Peyer's patch (tissue), 4 donors: ENCODE measurements around the gene CCDC3. TPM values are rescaled to one million over a fixed set of nuclear protein-coding genes. Genes with fewer than 3 reads are reported as not detected.

ENCODE experiments used
- DNase-seq, 3 donors: peaks; one replicate each; pipeline ENCODE4 v3.0.0-alpha.2; 2017 to 2019
- H3K27ac ChIP-seq, 4 donors: fragments of 200-600 bp; sonication (generic); one replicate each; pipeline ENCODE4 v1.5.1; 2016 to 2019
- H3K27me3 ChIP-seq, 2 donors: fragments of 200-600 bp; sonication (generic); one replicate each; pipeline ENCODE4 v1.5.1; 2019
- H3K36me3 ChIP-seq, 3 donors: fragments of 200-600 bp; sonication (generic); one replicate each; pipeline ENCODE4 v1.5.1; 2016 to 2019
- H3K4me1 ChIP-seq, 4 donors: fragments of 200-600 bp; sonication (generic); one replicate each; pipeline ENCODE4 v1.5.1; 2016 to 2019
- H3K4me3 ChIP-seq, 4 donors: fragments of 200-600 bp; sonication (generic); 1 replicate in 3 of 4; 2 replicates in 1 of 4; pipeline ENCODE4 v1.5.1; 2016 to 2019; ENCODE audit warnings: mild to moderate bottlenecking in 1 of 4
- H3K9me3 ChIP-seq, 4 donors: fragments of 200-600 bp; sonication (generic); one replicate each; pipeline ENCODE4 v1.5.1; 2016 to 2019; ENCODE audit warnings: mild to moderate bottlenecking in 1 of 4
- POLR2A ChIP-seq, 2 donors: fragments of 450-650 bp; IDR thresholded peaks; one replicate each; pipeline ENCODE4 v1.5.1; 2017; ENCODE audit warnings: antibody characterized with exemption in 2 of 2, mild to moderate bottlenecking in 2 of 2, moderate library complexity in 2 of 2
- total RNA-seq, 4 donors: library from RNA; depleted of rRNA; stranded (reverse); fragments of >200 nt; gene quantifications; one replicate each; pipeline ENCODE4 v1.1.0, GENCODE V29; 2016
- TF ChIP-seq, protein P1 (sequence below), 6 experiments: fragments of 450-650 bp in 4 of 6; fragments of 200-600 bp in 2 of 6; sonication (generic) in 1 of 6; IDR thresholded peaks; one replicate each; pipeline ENCODE4 v1.5.1; 2017 to 2019; ENCODE audit warnings: antibody characterized with exemption in 6 of 6, mild to moderate bottlenecking in 3 of 6, moderate library complexity in 1 of 6

The CCDC3 gene
- total RNA-seq, 4 donors from 2014 or later = 1.1 to 3.9 (median 2.7) TPM

GRCh38 chr10:12907656-12908055, 93.9 kb downstream of the CCDC3 start:
- no peaks in the 10 kb centered on the region for H3K27me3 ChIP-seq
- no peak overlapping the region for H3K4me3 ChIP-seq
- TF ChIP-seq, protein P1, sequence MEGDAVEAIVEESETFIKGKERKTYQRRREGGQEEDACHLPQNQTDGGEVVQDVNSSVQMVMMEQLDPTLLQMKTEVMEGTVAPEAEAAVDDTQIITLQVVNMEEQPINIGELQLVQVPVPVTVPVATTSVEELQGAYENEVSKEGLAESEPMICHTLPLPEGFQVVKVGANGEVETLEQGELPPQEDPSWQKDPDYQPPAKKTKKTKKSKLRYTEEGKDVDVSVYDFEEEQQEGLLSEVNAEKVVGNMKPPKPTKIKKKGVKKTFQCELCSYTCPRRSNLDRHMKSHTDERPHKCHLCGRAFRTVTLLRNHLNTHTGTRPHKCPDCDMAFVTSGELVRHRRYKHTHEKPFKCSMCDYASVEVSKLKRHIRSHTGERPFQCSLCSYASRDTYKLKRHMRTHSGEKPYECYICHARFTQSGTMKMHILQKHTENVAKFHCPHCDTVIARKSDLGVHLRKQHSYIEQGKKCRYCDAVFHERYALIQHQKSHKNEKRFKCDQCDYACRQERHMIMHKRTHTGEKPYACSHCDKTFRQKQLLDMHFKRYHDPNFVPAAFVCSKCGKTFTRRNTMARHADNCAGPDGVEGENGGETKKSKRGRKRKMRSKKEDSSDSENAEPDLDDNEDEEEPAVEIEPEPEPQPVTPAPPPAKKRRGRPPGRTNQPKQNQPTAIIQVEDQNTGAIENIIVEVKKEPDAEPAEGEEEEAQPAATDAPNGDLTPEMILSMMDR (IDR thresholded peaks at IDR 0.05) = no peak
- no peak for TF ChIP-seq POLR2A (IDR thresholded peaks at IDR 0.05)
- no peak overlapping the region for H3K27ac ChIP-seq
- no peaks in the 10 kb centered on the region for H3K4me1 ChIP-seq
- no peaks in the 10 kb centered on the region for H3K9me3 ChIP-seq
- no peak for DNase-seq
- no peaks in the 10 kb centered on the region for H3K36me3 ChIP-seq

- Histone ChIP-seq H3K27ac (no peak overlapping the region), H3K4me3 (no peak overlapping the region), H3K9me3 (no peaks in the 10 kb centered on the region), H3K27me3 (no peaks in the 10 kb centered on the region), H3K4me1 (no peaks in the 10 kb centered on the region), H3K36me3 (no peaks in the 10 kb centered on the region)
- DNase-seq = no peak
- TF ChIP-seq POLR2A (IDR thresholded peaks at IDR 0.05) = no peak
- TF ChIP-seq, protein P1 (IDR thresholded peaks at IDR 0.05) = no peak
These were observed 95.4 kb downstream of the CCDC3 start for GRCh38 chr10:12906051-12906541.

- H3K9me3 ChIP-seq = no peaks in the 10 kb centered on the region
- no peak for TF ChIP-seq POLR2A (IDR thresholded peaks at IDR 0.05)
- TF ChIP-seq, protein P1 (IDR thresholded peaks at IDR 0.05) = no peak
- H3K4me1 ChIP-seq = no peaks in the 10 kb centered on the region
- no peak overlapping the region for H3K27ac ChIP-seq
- no peak for DNase-seq
- no peak overlapping the region for H3K4me3 ChIP-seq
- no peaks in the 10 kb centered on the region for H3K36me3 ChIP-seq
- H3K27me3 ChIP-seq = no peaks in the 10 kb centered on the region
These were observed 96.4 kb downstream of the CCDC3 start for GRCh38 chr10:12905067-12905466.

- no peaks in the 10 kb centered on the region for H3K27me3 ChIP-seq
- no peaks in the 10 kb centered on the region for H3K36me3 ChIP-seq
- TF ChIP-seq POLR2A (IDR thresholded peaks at IDR 0.05) = no peak
- TF ChIP-seq, protein P1 (IDR thresholded peaks at IDR 0.05) = no peak
- no peak overlapping the region for H3K27ac ChIP-seq
- H3K4me3 ChIP-seq = no peak overlapping the region
- no peaks in the 10 kb centered on the region for H3K4me1 ChIP-seq
- no peaks in the 10 kb centered on the region for H3K9me3 ChIP-seq
- DNase-seq = no peak
These were observed 98.6 kb downstream of the CCDC3 start for GRCh38 chr10:12902851-12903358.

- H3K9me3 ChIP-seq = no peaks in the 10 kb centered on the region
- no peak overlapping the region for H3K27ac ChIP-seq
- TF ChIP-seq, protein P1 (IDR thresholded peaks at IDR 0.05) = peak; percentile 4 to 72 (median 62)
- no peak for TF ChIP-seq POLR2A (IDR thresholded peaks at IDR 0.05)
- peak in 2 of 3 donors; percentile 60 to 71 for DNase-seq
- no peak overlapping the region for H3K4me3 ChIP-seq
- H3K36me3 ChIP-seq = no peaks in the 10 kb centered on the region
- no peaks in the 10 kb centered on the region for H3K27me3 ChIP-seq
- no peaks in the 10 kb centered on the region for H3K4me1 ChIP-seq
These were observed 99.4 kb downstream of the CCDC3 start for GRCh38 chr10:12902135-12902572.
